ENCODE data around the gene PLXND1.

DNA sequence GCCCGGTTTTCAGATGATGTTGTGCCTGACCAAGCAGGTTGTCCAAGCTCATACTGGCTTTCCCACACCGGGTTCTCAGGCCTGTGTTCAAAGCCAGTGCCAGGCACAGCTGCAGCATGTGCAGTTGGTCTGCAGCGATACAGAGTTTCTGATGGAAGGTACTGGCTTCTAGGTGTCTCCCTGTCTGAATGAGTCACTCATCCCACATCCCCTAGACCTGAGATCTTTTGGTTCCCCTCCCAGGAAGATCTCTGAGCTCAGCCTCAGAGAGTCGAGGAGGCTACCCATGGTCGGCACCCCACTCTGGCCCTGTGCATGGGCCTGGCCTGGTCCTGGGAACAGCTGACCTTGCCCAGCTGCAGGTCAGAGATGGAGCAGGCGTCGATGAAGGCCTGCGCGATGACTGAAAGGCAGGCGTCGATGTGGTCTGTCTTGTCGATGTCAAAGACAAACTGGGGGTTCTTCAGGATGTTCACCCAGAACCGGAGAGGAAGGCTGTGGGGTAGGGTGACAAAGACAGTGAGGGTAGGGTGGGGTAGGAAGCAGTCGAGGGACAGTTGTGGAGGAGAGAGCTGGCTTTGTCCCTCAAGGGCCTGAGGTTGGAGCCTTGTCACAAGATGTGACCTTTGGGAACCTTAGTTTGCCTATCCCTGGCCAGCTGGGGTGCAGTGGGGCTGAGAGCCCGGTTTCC is 48.2 kb downstream of the PLXND1 start:
- TF ChIP-seq, protein P1, sequence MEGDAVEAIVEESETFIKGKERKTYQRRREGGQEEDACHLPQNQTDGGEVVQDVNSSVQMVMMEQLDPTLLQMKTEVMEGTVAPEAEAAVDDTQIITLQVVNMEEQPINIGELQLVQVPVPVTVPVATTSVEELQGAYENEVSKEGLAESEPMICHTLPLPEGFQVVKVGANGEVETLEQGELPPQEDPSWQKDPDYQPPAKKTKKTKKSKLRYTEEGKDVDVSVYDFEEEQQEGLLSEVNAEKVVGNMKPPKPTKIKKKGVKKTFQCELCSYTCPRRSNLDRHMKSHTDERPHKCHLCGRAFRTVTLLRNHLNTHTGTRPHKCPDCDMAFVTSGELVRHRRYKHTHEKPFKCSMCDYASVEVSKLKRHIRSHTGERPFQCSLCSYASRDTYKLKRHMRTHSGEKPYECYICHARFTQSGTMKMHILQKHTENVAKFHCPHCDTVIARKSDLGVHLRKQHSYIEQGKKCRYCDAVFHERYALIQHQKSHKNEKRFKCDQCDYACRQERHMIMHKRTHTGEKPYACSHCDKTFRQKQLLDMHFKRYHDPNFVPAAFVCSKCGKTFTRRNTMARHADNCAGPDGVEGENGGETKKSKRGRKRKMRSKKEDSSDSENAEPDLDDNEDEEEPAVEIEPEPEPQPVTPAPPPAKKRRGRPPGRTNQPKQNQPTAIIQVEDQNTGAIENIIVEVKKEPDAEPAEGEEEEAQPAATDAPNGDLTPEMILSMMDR (IDR thresholded peaks at IDR 0.05), result no peak
- no peak for TF ChIP-seq EZH2 (IDR thresholded peaks at IDR 0.05)

Data from neural progenitor cell (in vitro differentiated cells).